Keratinocyte (primary cell): ENCODE results near the gene SCN8A.

Source experiments
- CTCF ChIP-seq, 3 experiments: IDR thresholded peaks in 1 of 3; conservative IDR thresholded peaks in 1 of 3; optimal IDR thresholded peaks in 1 of 3; 2 replicates in 2 of 3; 3 replicates in 1 of 3; pipeline versions ENCODE3 to v1.5.1; 2011; ENCODE audit warnings: low read length in 3 of 3, mild to moderate bottlenecking in 3 of 3, moderate library complexity in 2 of 3, control low read depth in 1 of 3, inconsistent platforms in 1 of 3; ENCODE audit not compliant: insufficient read depth in 2 of 3; ENCODE audit errors: extremely low read depth in 1 of 3
- EZH2 ChIP-seq: IDR thresholded peaks from one replicate; pipeline ENCODE4 v1.6.1; 2012; ENCODE audit warnings: inconsistent platforms, mild to moderate bottlenecking, low read length, moderate library complexity

GRCh38 chr12:51845482-51845881 lies 254.4 kb downstream of the SCN8A start:
- no peak for TF ChIP-seq CTCF (optimal IDR thresholded peaks at IDR 0.05 in 1 of 3, IDR thresholded peaks at IDR 0.05 in 1 of 3, conservative IDR thresholded peaks at IDR 0.05 in 1 of 3; ENCODE audit: extremely low read depth in 1 of 3, insufficient read depth in 2 of 3, low read length in 3 of 3)
- TF ChIP-seq EZH2, result no peak
